Hypothalamus (tissue), 51 donors: ENCODE measurements around the gene ATXN2L.
A peak's percentile ranks its signal among the peaks of the same experiment; 100 is the strongest.
"Not testable (repeated sequence)": the region's sequence is repeated elsewhere in the genome, so short reads cannot be mapped to it uniquely, and the experiment has no call there.

Experiments used
- DNase-seq, 51 donors: peaks; one replicate each; lab custom pipeline; 2025; lab: John Stamatoyannopoulos, UW

ATXN2L gene, protein sequence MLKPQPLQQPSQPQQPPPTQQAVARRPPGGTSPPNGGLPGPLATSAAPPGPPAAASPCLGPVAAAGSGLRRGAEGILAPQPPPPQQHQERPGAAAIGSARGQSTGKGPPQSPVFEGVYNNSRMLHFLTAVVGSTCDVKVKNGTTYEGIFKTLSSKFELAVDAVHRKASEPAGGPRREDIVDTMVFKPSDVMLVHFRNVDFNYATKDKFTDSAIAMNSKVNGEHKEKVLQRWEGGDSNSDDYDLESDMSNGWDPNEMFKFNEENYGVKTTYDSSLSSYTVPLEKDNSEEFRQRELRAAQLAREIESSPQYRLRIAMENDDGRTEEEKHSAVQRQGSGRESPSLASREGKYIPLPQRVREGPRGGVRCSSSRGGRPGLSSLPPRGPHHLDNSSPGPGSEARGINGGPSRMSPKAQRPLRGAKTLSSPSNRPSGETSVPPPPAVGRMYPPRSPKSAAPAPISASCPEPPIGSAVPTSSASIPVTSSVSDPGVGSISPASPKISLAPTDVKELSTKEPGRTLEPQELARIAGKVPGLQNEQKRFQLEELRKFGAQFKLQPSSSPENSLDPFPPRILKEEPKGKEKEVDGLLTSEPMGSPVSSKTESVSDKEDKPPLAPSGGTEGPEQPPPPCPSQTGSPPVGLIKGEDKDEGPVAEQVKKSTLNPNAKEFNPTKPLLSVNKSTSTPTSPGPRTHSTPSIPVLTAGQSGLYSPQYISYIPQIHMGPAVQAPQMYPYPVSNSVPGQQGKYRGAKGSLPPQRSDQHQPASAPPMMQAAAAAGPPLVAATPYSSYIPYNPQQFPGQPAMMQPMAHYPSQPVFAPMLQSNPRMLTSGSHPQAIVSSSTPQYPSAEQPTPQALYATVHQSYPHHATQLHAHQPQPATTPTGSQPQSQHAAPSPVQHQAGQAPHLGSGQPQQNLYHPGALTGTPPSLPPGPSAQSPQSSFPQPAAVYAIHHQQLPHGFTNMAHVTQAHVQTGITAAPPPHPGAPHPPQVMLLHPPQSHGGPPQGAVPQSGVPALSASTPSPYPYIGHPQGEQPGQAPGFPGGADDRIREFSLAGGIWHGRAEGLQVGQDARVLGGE

DNA sequence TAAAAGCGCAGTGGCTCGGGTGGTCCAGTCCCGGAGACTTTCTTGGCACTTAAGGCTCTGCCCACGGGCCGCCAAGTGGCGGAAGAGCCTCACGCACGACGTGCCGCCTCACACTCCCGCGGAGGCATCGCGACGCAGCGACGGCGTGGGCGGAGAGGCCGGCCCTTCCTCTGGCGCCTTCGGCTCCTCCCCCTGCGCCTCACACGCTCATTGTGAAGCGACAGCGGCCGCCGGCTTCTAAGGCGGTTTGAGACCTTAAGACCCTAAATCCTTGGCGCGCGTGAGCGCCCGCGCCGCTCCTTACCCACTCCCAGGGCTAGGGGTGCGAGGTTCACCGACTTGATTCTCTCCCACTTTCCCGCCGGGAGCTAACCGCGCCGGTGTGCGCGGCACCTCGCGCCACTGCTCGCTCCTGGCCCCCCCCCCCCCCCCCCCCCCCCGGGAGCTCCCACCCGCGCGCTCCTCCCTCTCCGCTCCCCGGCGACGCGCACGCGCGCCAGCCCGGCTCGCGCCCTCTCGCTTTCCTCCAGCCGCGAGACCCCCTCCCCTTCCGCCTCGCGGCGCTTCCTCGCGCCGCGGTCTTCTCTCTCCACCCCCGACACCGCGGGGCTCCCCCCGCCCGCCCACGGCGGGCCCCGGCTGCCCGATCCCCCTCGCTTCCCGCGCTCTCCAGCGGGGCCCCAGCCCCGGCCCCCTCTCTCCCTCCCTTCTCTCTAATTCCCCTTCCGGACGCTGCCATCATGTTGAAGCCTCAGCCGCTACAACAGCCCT is at the start of gene ATXN2L:
Gene ATXN2L, plus strand, starts transcription at position 480 of the 771 bp plus-strand sequence. Its CDS starts 261 bp downstream, at position 741.
- peak; percentile 61 to 96 (median 86) for DNase-seq

DNA sequence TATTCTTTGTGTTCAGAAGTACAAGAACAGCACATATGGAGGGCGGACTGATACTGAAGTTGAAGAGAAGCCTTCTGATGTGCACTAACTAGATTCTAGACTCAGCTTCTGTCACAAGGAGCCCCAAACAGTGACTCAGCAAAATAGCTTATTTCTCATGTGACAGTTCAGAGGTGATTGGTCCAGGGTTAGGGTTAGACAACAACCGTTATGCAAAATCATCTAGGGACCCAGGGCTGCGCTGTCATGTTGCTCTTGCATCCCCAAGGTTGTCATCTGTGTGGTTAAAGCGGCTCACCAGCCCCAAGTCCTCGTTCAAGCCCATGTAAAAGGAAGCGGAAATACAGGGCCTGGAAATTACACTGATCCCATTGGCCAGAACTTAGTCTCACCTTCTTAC is 41.1 kb upstream of the ATXN2L start:
- DNase-seq: not testable (repeated sequence)

DNA sequence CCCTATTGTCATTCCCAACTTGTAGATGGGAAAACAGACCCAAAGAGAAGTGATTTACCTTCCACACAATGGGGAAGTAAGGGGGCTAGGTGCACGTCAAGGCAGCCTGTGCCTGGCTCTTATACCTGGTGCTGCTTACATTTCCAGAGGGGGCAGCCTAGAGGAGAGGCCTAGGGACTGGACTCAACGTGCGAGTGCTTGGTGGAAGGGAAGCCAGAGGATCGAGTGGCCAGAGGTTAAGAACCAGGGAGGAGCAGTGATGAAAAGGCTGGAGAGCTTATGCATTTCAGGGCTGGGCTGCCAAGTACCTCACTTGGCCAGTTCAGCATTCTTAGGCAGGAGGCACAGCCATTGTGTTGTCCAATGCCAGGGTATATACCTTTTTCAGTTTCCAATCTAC is 40.4 kb upstream of the ATXN2L start:
- not testable (repeated sequence) for DNase-seq

DNA sequence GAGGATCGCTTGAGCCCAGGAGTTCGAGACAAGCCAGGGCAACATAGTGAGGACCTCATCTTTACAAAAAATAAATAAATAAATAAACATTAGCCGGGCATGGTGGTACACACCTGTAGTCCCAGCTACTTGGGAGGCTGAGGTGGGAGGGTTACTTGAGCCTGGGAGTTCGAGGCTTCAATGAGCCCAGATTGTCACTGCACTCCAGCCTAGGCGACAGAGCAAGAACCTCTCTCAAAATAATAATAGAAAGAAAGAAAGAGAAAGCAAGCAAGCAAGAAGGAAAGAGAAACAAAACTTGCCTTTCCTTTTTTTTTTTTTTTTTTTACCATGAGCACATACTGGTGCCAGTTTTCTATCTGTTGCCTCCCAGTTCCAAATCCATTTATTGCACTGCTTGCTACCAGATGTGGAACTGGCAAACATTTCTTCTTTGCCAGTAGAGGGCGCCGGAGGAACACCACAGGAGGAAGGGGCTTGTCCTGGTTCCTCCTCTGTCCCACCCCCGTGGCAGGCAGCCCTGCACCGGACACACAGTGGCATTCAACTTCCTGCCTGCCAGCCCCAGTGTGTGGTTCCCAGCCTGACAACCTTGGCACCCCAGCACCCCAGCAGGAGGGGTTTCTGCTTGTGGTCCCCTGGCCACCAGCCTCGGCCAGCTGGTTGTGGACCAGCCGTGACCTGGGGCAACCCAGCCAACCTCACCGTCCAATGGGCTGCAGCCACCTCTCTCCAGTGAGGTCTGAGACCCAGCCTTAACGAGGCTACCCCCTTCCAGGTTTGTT is 20.4 kb upstream of the ATXN2L start:
- DNase-seq: peak in 27 of 51 donors; percentile 0 to 80 (median 30)

DNA sequence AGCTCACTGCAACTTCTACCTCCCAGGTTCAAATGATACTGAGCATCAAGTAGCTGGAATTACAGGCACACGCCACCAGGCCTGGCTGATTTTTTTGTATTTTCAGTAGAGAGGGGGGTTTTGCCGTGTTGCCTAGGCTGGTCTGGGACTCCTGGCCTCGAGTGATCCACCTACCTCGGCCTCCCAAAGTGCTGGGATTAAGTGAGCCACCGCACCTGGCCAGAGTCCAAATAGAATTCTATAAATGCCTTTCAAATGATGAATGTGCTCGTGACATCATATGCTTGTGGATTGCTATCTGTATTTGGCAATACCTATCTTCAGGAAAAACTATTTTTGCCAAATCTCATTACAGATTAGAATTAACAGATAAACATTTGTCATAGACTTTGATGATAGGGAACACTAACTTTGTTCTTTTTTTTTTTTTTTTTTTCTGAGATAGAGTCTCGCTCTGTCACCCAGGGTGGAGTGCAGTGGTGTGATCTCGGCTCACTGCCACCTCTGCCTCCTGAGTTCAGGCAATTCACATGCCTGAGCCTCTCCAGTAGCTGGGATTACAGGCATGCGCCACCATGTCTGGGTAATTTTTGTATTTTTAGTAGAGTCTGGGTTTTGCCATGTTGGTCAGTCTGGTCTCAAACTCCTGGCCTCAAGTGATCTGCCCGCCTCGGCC is 15.2 kb upstream of the ATXN2L start:
- not testable (repeated sequence) for DNase-seq

DNA sequence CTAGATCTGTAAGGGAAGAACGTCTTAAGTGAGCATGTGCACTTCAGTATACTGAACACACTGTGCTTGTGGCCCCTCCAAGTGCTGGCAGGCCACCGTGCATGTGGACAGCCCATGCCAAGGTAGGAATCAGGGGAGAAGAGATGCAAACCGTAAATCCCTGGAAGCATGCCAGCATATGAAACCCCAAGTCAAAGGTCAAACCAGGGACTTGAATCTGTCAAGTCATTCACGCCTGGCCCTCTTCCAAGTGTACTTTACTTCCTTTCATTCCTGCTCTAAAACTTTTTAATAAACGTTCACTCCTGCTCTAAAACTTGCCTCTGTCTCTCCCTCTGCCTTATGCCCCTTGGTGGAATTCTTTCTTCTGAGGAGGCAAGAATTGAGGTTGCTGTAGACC is 2.8 kb upstream of the ATXN2L start:
- no peak for DNase-seq

DNA sequence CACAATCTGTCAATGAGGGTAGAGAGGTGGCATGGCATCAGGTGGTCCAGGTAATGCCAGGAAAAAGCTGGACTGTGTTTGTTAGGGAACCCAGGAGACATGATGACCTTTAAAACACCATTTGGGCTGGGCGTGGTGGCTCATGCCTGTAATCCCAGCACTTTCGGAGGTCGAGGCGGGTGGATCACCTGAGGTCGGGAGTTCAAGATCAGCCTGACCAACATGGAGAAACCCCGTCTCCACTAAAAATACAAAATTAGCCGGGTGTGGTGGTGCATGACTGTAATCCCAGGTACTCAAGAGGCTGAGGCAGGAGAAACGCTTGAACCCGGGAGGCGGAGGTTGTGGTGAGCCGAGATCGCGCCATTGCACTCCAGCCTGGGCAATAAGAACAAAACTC is 2.3 kb upstream of the ATXN2L start:
- DNase-seq: not testable (repeated sequence)

DNA sequence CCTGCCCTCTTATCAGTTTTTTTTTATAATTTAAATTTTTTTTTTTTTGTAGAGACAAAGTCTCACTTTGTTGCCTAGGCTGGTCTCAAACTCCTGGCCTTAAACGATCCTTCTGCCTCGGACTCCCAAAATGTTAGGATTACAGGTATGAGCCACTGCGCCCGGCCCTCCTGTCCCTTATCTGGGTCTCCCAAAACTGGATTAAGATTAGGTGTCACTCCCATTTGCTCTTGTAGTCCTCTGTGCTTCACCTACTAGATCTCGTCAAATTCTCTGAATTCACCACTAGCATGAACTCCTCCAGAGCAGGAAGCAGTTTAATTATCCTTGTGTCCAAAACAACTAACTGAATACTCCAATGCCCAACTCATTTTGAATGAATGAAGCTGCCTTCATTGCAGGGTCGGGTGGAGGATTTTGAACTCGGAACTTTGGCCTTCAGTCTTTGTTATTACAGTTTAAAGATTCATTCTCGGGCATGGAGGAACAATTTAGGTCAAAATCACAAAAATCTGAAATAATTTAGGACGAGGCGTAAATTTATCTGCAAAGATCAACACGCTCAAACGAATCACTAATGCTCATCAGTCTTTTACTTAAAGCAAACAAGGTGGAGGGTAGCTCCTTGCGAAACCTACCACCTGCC is 802 bp upstream of the ATXN2L start:
- no peak for DNase-seq

DNA sequence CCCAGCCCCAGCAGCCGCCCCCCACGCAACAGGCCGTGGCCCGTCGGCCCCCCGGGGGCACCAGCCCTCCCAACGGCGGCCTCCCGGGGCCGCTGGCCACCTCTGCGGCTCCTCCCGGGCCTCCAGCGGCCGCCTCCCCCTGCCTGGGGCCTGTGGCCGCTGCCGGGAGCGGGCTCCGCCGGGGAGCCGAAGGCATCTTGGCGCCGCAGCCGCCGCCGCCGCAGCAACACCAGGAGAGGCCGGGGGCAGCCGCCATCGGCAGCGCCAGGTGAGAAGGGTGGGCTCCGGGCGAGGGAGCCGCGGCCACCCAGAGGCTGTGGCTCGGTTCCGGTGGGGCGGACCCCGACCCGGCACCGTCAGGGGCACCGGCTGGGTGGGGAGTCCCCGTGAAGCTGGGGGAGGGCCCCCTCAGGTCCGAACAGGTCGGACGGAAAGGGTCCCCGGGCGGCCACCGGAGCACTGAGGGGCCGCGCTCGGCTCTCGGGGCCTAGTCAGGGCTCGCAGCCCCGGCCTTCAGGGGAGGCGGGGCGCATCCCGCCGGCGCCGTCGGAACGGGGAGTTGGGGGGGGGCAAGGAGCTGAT is 583 bp downstream of the ATXN2L start:
- DNase-seq: peak in 4 of 51 donors; percentile 31 to 54 (median 38)

DNA sequence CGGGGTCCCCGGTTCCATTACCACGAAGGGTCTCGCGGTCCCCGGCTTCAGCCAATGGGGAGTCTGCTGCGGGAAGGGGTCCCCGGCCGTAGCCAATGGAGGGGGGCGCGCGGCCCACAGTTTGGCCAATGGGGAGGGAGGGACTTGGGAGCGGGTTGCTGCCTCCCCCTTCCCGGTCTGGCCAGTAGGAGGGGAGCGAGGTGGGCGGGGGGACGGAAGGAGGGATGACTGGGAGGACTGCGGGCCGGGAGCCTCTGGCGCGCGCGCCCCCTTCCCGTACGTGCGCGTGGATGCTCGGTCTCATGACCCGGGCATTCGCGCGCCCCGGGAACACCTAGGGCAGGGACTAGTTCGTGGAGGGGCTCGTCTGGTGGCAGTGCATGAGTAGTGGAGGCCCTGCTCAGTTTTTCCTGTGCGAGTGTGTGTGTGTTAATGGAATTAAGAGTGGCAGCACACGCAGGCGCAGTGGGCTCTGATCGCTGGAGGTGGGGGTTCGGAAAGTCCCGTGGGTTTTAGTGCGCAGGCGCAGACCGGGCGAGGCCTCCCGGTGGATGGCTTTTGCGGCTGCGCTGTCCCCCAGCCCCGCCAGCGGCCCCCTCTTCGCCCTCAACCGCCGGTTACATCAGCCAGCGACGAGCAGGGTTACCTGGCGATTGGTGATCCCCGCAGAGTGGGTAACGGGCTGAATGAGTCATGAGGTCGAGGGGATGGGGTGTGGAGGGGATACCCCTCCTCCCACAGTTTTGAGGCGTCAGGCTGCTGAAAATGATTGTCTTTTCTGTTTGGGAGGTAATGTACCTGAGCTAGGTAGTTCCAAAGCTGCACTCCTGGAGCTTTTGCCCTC is 1.3 kb downstream of the ATXN2L start:
- DNase-seq: peak; percentile 63 to 100 (median 93)

DNA sequence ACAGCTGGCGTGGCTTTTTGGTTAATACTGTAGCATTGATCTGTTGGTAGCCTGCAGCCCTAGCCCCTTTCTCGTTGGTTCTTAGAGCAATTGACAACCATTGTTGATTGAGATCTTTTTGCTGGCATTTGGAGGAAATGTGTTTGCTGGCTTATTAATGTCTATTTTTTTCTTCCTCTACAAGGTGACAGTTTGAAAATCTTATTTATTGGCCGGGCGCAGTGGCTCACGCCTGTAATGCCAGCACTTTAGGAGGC is 1.8 kb downstream of the ATXN2L start:
- no peak for DNase-seq

DNA sequence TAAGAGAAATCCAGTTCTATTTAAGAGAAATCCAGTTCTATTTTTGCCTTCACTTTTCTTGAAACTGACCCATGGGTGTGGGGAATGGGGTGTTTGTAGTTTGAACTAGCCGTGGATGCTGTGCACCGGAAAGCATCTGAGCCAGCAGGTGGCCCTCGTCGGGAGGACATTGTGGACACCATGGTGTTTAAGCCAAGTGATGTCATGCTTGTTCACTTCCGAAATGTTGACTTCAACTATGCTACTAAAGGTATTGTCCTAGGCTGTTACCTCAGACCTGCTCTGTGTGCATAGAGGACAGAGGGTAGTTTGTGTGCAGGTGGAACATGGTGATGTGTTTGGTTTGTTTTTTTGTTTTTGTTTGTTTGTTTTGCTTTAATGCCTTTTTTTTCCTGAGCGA is 3.3 kb downstream of the ATXN2L start:
- DNase-seq: peak in 1 of 51 donors; percentile 2

DNA sequence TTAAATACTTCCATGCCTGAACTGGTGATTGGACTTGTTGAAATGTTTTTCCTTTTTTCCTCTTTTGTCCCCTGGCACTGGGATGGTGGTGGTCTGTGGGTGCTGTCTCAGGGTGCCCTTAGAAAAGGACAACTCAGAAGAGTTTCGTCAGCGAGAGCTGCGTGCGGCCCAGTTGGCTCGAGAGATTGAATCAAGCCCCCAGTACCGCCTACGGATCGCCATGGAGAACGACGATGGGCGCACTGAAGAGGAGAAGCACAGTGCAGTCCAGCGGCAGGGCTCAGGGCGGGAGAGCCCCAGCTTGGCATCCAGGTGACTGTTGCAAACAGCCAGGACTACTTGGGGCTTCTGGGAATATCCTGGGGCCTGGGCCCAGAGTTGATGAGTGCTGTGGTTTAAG is 6.9 kb downstream of the ATXN2L start:
- DNase-seq: no peak

DNA sequence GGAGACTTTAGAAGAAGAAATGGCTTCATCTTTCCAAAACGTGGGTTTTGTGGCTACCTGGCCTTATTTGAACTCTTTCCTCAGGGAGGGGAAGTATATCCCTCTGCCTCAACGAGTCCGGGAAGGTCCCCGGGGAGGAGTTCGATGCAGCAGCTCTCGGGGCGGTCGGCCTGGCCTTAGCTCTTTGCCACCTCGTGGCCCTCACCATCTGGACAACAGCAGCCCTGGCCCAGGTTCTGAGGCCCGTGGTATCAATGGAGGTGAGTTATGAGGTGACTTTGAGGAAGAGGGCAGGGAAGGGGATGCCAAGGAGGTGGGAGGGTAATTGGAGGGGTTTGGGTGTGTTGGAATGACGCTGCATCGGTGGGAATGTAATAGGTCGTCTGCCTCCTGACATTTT is 7.7 kb downstream of the ATXN2L start:
- DNase-seq: no peak

DNA sequence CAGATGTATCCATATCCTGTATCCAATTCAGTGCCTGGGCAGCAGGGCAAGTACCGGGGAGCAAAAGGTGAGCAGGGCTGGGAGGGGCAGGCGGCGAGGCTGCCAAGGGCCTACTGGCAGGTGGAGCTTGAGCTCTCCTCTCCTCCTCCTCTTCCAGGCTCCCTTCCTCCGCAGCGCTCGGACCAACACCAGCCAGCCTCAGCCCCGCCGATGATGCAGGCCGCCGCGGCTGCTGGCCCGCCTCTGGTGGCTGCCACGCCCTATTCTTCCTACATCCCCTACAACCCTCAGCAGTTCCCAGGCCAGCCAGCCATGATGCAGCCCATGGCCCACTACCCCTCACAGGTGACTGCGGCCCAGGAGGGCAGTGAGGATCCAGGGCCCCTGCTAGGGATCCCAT is 11.6 kb downstream of the ATXN2L start:
- no peak for DNase-seq

DNA sequence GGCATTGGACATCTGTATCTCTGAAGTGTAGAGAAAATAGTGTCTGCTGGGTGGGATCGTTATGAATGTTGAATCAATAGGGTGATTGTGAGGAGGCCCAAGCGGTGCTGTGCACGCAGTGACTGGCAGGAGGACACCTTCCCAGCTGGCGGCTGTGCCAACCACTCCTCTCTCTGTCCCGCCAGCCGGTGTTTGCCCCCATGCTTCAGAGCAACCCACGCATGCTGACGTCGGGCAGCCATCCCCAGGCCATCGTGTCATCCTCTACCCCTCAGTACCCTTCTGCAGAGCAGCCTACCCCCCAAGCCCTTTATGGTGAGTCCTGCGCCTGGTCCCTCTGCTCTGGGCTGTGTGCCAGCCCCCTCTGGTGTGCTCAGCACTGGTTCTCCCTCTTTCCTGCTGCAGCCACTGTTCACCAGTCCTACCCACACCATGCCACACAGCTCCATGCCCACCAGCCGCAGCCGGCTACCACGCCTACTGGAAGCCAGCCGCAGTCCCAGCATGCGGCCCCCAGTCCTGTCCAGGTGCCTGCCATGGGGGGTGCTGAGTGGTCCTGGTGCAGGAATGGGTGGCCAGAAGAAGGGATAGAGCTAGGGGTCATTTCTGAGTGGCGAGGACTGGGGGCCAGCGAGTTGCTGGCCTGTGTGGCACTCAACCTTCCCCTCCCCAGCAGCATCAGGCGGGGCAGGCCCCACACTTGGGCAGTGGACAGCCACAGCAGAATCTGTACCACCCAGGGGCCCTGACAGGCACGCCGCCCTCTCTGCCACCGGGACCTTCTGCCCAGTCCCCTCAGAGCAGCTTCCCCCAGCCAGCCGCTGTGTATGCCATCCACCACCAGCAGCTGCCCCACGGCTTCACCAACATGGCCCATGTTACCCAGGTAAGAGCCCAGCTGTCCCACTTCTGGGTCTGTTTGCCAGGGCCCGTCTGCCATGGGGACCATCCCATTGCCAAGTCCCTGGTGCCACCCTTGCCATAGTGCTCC is 12.4 kb downstream of the ATXN2L start:
- DNase-seq: no peak
